ENCODE data around the gene PAQR8. TPM values are rescaled to one million over a fixed set of nuclear protein-coding genes. Genes with fewer than 3 reads are reported as not detected.

Gene PAQR8
- total and polyA plus RNA-seq, 2 of the 13 experiments (the other 11 are each of a cell fraction or from before 2014, with no cell fraction given) = 37.7 to 50.7 TPM

DNA sequence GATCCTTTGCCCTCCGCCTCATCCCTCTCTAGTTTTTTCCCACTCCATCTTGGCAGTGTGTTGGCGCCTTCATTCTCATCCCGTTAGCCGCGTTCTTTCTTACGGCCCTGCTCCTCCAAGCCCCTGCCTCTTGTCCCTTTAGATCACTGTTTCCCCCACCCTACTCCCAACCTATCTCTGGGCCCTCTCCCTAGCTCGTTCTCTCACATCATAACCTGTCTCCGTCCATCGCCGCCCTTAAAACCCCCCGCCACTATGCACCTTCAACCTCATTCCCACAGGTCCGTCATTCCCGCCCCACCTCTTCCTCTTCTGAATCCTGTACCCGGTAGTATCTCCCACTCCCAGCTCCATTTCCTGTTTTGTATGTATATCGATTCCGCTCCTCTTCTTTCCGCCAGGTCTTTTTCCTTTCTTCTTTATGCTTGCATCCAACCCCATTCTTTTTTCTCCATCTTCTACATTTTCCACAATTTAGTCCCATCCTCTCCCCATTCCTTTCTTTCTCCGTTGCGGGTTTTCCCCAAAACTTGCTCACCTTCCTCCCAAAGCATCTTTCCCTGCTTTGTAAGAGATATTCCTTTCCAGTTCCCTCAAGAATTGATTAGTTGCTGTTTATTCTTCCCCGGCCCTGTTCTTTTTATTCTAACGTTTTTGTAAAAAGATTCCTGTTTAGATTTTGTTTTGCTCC lies 58.9 kb downstream of the PAQR8 start (continued):
- TF ChIP-seq ZNF34 (CRISPR knock-in tag; IDR thresholded peaks at IDR 0.05; ENCODE audit: borderline replicate concordance) (no peak), ZNF709 (CRISPR knock-in tag; IDR thresholded peaks at IDR 0.05) (no peak; the same call in 1 of the 2 replicates), TAF15 (IDR thresholded peaks at IDR 0.05; ENCODE audit: low read depth, low read length, poor library complexity, severe bottlenecking) (no peak), ZNF703 (CRISPR knock-in tag; IDR thresholded peaks at IDR 0.05; ENCODE audit: borderline replicate concordance) (no peak), KLF11 (CRISPR knock-in tag; IDR thresholded peaks at IDR 0.05) (no peak), TOE1 (CRISPR knock-in tag; IDR thresholded peaks at IDR 0.05) (no peak), ZBTB7B (CRISPR knock-in tag; IDR thresholded peaks at IDR 0.05) (no peak; the same call in 1 of the 2 replicates), ZFP82 (CRISPR knock-in tag; IDR thresholded peaks at IDR 0.05; ENCODE audit: borderline replicate concordance) (no peak), ZNF207 (IDR thresholded peaks at IDR 0.05; ENCODE audit: borderline replicate concordance) (no peak), ZNF780A (CRISPR knock-in tag; IDR thresholded peaks at IDR 0.05) (no peak), AHR (CRISPR knock-in tag; IDR thresholded peaks at IDR 0.05) (no peak), ZNF121 (CRISPR knock-in tag; IDR thresholded peaks at IDR 0.05) (no peak), CBX5 (CRISPR knock-in tag; IDR thresholded peaks at IDR 0.05; ENCODE audit: borderline replicate concordance) (no peak), ZNF143 (CRISPR knock-in tag; IDR thresholded peaks at IDR 0.05) (no peak)
- TF ChIP-seq, protein P1, sequence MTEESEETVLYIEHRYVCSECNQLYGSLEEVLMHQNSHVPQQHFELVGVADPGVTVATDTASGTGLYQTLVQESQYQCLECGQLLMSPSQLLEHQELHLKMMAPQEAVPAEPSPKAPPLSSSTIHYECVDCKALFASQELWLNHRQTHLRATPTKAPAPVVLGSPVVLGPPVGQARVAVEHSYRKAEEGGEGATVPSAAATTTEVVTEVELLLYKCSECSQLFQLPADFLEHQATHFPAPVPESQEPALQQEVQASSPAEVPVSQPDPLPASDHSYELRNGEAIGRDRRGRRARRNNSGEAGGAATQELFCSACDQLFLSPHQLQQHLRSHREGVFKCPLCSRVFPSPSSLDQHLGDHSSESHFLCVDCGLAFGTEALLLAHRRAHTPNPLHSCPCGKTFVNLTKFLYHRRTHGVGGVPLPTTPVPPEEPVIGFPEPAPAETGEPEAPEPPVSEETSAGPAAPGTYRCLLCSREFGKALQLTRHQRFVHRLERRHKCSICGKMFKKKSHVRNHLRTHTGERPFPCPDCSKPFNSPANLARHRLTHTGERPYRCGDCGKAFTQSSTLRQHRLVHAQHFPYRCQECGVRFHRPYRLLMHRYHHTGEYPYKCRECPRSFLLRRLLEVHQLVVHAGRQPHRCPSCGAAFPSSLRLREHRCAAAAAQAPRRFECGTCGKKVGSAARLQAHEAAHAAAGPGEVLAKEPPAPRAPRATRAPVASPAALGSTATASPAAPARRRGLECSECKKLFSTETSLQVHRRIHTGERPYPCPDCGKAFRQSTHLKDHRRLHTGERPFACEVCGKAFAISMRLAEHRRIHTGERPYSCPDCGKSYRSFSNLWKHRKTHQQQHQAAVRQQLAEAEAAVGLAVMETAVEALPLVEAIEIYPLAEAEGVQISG (CRISPR knock-in tag; IDR thresholded peaks at IDR 0.05) = 0 out of 2 replicates have a peak, but pooled peaks have one; percentile 22
- TF ChIP-seq, protein P2, sequence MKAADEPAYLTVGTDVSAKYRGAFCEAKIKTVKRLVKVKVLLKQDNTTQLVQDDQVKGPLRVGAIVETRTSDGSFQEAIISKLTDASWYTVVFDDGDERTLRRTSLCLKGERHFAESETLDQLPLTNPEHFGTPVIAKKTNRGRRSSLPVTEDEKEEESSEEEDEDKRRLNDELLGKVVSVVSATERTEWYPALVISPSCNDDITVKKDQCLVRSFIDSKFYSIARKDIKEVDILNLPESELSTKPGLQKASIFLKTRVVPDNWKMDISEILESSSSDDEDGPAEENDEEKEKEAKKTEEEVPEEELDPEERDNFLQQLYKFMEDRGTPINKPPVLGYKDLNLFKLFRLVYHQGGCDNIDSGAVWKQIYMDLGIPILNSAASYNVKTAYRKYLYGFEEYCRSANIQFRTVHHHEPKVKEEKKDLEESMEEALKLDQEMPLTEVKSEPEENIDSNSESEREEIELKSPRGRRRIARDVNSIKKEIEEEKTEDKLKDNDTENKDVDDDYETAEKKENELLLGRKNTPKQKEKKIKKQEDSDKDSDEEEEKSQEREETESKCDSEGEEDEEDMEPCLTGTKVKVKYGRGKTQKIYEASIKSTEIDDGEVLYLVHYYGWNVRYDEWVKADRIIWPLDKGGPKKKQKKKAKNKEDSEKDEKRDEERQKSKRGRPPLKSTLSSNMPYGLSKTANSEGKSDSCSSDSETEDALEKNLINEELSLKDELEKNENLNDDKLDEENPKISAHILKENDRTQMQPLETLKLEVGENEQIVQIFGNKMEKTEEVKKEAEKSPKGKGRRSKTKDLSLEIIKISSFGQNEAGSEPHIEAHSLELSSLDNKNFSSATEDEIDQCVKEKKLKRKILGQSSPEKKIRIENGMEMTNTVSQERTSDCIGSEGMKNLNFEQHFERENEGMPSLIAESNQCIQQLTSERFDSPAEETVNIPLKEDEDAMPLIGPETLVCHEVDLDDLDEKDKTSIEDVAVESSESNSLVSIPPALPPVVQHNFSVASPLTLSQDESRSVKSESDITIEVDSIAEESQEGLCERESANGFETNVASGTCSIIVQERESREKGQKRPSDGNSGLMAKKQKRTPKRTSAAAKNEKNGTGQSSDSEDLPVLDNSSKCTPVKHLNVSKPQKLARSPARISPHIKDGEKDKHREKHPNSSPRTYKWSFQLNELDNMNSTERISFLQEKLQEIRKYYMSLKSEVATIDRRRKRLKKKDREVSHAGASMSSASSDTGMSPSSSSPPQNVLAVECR (CRISPR knock-in tag; IDR thresholded peaks at IDR 0.05; ENCODE audit: borderline replicate concordance) = no peak; the same call in 1 of the 2 replicates
- TF ChIP-seq, protein P3, sequence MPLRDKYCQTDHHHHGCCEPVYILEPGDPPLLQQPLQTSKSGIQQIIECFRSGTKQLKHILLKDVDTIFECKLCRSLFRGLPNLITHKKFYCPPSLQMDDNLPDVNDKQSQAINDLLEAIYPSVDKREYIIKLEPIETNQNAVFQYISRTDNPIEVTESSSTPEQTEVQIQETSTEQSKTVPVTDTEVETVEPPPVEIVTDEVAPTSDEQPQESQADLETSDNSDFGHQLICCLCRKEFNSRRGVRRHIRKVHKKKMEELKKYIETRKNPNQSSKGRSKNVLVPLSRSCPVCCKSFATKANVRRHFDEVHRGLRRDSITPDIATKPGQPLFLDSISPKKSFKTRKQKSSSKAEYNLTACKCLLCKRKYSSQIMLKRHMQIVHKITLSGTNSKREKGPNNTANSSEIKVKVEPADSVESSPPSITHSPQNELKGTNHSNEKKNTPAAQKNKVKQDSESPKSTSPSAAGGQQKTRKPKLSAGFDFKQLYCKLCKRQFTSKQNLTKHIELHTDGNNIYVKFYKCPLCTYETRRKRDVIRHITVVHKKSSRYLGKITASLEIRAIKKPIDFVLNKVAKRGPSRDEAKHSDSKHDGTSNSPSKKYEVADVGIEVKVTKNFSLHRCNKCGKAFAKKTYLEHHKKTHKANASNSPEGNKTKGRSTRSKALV (CRISPR knock-in tag; IDR thresholded peaks at IDR 0.05) = no peak
- TF ChIP-seq, protein P4, sequence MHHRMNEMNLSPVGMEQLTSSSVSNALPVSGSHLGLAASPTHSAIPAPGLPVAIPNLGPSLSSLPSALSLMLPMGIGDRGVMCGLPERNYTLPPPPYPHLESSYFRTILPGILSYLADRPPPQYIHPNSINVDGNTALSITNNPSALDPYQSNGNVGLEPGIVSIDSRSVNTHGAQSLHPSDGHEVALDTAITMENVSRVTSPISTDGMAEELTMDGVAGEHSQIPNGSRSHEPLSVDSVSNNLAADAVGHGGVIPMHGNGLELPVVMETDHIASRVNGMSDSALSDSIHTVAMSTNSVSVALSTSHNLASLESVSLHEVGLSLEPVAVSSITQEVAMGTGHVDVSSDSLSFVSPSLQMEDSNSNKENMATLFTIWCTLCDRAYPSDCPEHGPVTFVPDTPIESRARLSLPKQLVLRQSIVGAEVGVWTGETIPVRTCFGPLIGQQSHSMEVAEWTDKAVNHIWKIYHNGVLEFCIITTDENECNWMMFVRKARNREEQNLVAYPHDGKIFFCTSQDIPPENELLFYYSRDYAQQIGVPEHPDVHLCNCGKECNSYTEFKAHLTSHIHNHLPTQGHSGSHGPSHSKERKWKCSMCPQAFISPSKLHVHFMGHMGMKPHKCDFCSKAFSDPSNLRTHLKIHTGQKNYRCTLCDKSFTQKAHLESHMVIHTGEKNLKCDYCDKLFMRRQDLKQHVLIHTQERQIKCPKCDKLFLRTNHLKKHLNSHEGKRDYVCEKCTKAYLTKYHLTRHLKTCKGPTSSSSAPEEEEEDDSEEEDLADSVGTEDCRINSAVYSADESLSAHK (CRISPR knock-in tag; IDR thresholded peaks at IDR 0.05; ENCODE audit: borderline replicate concordance) = no peak
